HG02798 (cell line): ENCODE data around the gene ADCY5.

Experiments used
- ATAC-seq: cut with Tn5 transposase; IDR thresholded peaks from one replicate; pipeline ENCODE4 v1.9.1; 2021; ENCODE audit warnings: mild to moderate bottlenecking; ENCODE audit not compliant: unreplicated experiment, poor library complexity

Gene ADCY5

DNA sequence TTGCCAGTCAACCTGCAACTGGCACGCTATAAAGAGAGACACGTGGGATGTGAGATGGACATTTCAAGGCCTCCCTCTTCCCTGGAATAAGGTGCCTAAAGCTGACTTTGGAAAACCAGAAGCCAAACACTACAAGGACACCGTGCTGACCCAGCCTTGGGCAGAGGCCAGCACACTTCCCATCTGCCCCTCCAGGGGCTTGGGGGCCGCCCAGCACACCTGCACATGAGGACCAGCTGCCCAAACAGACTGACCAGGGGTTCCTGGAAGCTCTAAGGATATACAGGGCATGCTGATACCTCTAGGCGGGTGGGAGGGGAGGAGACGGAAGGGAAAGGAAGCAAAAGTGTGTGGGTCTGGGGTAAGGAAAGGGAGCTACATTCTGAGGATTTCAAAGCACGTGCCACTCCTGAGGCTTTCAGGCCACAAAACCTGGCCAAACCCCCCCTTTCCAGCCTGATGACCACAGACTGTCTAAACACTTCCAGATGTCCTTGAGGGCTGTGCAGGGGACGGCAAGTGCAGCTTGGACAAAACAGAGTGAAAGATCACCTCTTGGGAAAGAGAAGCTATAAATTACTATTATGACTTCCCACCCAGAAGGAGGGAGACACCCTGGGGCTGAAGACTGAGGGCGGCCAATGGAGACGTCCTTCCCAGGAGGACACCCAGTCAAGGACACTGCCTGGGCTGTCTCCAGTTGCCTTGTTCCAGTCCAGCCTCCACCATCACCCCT lies 57.9 kb downstream of the ADCY5 start:
- no peak for ATAC-seq

DNA sequence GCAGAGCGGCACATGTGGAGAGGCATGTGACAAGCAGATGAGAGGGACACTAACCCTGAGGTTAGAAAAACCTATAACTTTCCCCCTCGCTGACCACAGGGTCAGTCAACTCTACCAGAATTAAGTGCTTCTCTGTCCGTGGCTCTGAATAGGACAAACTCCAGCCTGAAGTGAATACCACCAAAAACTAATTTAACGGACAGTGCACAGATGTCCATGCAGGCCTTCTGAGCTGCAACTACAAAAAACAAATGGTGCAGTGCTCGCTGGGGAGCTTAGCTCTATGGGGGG lies 59.3 kb downstream of the ADCY5 start:
- no peak for ATAC-seq

DNA sequence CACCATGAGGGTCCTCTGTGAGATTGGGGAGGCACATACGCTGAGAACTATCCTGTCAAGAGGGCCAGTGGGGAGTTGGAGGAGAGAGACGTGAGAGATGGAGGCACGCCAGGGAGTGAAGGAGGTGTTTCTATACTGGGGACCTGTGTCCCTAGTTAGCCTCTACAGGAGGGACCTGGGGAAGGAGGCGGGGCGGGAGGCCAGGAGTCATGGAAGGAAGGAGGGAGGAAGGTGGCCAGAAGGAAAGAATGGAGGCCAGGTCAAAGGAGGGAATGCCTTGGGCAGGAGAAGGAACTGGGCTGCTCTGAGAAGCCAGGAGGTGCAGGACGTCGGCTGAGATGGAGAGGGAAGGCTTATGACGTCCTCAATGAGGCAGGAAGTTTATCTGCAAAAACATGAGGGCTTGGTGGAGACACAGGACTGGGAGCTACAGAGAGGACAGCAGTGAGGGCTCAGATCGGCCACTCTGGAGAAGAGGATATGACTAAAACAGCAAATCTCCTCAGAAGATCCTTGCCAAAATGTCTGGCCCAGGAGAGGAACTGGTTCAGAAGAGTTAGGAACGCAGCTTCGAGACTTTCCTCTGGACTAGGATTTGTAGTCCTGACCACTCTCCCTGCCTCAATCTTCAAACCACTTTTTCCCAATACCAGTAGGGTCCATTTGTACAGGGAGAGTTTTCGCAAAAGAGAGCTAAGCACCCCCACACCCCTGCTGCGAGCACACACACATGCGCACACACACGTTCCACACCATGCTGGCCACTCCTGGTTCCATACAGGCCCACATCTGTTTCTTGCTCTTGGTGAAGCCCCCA lies 59.9 kb downstream of the ADCY5 start:
- no peak for ATAC-seq

DNA sequence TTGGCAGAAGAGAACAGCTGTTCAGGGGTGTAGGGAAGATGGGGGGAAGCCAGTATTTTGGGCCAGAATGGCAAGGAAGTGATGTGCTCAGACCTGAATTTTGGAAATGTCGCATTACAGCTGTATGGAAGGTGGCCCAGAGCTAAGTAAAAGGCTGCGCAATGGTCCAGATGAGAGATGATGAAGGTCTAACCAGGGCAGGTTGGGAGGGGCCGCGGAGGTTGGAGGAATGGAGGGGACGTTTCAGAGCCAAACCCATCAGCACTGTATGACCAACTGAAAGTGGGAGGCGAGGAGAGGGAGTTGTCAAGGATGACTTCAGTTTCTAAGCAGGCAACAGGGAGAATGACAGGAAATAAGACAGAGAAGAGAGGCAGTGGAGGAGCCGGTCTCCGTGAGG lies 60.8 kb downstream of the ADCY5 start:
- ATAC-seq = no peak

DNA sequence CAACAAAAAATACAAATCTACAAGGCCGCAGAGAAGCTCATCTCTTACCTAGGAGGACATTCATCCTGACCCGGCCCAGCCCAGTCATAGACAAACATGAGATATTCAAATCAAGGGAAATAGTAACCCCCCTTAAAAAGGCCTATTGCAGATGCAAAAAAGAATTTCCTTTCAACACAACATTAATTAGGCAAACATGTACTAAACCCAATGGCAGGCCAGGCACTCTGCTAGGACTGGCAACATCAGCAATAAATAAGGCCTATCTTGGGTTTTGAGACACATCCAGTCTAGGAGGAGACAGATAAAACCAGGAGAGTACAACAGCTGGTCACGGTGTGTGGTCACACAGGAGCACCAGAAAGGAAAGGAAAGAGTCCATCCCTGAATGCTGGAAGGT lies 61.4 kb downstream of the ADCY5 start:
- ATAC-seq = no peak

DNA sequence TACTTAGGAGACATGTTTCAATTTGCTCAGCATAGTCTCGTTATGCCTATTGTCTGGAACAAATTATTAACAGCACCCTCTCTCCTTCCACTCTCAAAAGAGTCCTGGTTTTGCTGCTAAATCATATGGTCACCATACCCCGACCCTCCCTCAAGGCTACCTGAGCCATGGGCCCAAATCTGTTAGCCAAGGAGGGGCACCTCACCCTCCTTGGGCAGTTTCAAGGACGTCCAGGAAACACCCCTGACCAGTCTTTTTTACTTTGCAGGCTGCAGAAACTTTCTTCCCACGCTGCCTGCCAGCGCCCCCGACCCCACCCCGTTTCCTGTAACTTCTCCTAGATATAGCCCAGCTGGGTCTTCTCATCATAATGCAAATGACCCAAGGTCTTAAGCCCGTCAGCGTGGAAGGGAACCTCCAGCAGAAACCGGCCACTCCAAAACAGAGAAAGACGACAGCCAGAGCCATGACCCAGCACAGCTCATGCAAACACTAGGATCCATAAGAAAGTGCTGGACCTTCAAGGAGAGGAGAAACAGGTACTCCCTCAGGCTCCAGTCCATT lies 62.3 kb downstream of the ADCY5 start:
- no peak for ATAC-seq

DNA sequence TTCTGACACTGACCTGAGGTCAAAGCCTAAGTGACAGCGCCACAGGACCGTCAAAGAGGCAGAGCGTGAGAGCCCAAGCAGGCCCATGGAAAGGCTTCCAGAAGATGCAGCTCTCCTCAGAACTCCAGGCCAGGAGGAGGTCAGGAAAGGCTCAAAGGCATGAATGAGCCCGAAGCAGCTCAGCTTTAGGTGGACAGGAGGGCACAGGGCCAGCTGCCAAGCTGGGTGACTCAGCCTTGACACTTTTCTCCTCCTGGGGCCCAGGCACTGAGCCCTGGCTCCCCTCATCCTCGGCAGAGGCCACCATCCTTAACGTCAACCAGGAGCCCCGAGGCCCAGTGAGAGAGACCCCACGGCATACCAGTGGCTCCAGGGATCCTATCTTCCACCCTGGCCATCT lies 62.9 kb downstream of the ADCY5 start:
- ATAC-seq = no peak

DNA sequence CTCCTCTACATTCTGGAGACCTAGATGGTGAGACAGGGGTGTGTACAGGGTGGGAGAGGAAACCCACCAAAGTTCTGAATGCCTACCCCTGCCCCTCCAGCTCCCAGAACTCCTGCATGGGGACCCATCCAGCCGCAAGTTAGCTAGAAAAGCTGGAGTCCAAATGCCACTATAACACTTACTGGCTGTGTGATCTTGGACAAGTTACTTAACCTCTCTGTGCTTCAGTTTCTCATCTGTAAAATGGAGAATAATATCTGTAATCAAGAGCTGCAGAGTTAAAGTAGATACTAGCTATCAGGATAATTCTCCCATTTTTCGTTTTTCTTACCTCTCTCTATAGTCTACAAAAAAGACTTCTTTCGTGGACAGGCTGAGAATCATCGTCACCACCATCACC lies 63.4 kb downstream of the ADCY5 start:
- no peak for ATAC-seq

DNA sequence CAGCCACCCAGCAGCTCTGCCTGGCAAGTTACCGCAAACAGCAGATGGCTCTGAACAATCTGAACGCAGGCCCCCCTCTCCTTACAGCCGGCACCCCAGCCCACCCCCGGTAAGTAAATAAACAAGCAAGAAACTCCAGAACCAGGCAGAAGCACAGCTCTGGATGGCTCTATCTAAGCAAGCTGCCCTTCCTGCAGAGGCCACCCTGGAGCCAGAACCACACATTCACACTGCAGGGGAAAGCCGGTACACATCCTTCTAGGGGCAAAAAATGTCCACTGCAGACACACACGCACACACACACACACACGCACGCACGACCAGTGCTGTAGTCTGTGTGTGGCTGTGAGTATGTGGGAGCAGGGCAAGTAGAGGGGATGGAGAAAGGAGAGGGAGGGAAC lies 63.9 kb downstream of the ADCY5 start:
- no peak for ATAC-seq

DNA sequence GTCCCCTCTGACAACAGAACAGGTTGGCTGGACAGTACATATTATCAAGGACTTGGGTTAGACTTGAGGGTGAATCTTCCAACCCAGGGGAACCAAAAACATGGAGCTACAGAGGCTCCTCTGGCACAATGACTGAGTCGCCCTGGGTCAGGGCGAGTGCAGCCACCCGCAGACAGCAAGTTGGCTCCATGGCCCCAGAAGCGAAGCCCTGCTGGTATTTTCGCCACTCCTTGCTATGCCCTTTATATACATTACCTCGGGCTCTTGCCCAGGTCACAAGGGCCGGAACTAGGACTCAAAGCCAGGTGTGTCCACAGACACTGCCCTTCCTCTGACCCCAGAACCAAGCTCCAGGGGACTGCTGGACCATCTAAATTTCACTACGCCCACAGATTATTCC lies 64.6 kb downstream of the ADCY5 start:
- ATAC-seq = no peak

DNA sequence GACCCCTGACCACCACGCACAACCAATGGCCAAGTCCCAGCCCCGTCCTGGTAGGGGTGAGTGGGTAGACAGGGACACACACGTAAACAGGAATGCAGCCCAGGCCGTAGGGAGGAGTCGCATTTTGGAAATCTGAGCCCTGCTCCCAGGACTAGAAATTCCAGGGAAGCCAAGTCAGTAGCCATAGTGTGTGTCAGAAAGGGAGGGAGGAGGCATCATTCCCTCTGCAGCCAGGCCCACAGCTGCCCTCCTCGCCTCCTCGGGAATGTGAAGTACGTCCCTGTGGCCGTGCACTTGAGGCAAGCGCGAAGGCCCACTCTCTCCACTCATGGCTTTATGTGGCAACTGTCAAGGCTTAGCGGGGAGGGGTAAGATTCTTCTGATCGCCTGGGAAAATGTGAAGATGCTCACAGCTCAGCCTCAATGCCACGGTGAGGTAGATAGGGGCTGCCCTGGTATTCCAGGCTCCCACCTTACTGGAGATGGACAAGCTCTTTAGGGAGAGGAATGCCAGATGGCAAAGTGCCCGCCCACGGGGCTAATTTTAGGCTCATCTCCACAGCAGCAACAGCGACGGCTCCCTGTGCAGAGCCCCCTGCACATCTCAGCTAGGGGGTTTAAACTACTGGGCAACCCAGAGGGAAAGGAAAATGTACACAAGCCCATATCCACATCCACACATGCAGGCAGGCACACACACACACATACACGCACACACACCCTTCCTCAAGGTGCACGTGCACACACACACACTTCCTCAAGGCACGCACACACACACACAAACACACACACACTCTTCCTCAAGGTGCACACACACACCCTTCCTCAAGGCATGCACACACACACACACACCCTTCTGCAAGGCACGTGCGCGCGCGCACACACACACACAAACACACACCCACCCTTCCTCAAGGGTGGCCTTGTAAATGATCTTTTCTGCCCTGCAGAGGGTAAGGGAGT lies 65.5 kb downstream of the ADCY5 start:
- ATAC-seq = no peak

DNA sequence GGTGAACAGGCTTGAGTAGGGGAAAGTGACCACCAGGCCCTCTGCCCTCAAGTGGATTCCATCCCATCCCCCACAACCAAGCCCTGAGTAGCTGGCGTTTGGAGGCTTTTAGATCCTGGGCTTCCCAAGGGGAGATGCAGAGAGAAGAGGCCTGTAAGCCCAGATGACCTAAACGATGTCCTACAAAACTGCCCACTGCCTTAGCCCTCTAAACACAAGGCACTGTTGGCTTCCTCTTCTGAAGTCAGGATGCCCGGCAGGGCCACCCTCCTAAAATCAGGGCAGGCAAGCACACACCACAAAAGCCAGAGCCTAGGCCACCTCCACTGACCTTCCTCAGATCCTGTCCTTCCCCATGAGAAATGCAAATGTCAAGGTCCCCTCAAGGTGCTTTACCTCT lies 68.6 kb downstream of the ADCY5 start:
- ATAC-seq = no peak

DNA sequence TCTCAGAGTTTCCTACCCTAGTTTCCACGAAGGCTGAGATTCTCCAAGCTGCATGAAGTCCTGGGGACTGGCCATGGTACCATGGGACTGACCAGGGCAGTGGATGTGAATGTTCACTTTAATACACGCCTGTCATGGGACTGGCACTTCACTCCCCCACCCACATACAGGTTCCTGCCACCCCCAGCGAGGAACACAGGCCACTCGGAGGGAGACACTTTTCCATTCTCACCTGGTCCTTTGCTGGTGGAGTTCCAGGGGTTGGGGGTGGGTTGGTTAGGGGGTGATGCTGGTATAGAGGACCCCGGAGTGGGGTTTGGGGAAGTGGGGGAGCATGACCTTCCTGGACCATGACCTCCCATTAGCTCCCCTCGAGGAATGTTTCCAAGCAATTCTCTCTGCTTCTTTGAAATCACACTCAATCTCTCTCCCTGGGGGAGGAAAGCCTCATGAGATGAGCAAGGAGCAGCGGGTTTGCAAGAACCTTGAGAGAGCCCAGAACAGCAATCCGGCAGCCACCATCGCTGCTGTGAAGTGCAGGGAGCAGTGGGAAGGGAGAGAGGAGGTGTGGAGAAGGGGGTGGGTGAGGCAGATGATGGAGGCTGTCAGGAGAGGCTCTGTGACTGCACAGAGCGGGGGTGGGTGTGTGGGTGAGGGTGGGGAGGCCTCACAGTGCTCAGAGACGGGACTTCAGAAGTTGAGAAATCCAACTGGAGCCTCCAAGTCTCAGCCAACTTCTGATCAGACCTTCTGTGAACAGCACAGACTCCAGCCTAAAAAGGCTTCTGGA lies 69.7 kb downstream of the ADCY5 start:
- ATAC-seq = no peak

DNA sequence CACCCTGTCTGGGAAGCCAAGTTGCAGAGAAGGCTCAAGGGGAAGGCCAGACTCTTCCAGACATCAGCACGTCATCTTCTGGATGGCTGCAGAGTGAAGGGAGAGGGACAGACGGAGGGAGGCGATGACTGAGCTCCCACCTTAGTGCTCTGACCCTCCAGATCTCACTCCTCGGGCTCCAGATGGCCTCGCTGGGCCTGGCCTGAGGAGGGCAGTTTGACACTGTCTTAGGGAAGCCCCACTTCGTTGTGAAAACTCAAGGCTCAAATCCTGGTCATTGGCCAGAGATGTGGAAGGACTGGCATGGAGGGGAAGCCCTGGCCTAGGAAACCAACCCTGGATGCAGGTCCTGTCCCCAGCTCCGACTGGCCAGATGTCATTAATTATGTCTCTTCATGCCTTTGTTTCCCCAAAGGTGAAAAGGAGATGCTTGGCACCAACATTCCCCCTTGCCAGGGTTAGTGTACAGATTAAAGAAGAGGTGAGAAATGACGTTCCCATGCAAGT lies 70.4 kb downstream of the ADCY5 start:
- ATAC-seq = no peak

DNA sequence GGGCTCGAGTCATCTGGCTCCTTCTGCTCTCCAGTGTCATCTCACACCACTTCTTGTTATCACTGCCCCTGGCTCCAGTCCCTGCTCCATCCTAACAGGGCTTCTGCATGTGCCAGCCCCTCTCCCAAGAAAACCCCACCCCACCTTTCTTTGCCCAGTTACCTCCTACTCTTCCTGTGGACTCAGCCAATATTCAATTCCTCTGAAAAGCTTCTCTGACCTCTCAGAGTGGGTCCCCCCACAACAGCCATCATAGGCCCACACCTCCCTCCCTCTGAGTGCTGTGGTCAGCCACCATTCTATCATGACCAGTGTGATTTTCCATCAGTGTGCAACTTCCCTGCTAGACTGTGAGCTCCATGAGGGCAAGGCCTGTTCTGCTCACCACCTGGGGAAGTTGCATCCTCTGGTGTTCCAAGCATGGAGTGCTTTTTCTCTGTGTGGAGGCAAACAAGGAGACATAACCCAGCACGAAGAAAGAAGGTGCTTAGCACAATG lies 71.6 kb downstream of the ADCY5 start:
- no peak for ATAC-seq

DNA sequence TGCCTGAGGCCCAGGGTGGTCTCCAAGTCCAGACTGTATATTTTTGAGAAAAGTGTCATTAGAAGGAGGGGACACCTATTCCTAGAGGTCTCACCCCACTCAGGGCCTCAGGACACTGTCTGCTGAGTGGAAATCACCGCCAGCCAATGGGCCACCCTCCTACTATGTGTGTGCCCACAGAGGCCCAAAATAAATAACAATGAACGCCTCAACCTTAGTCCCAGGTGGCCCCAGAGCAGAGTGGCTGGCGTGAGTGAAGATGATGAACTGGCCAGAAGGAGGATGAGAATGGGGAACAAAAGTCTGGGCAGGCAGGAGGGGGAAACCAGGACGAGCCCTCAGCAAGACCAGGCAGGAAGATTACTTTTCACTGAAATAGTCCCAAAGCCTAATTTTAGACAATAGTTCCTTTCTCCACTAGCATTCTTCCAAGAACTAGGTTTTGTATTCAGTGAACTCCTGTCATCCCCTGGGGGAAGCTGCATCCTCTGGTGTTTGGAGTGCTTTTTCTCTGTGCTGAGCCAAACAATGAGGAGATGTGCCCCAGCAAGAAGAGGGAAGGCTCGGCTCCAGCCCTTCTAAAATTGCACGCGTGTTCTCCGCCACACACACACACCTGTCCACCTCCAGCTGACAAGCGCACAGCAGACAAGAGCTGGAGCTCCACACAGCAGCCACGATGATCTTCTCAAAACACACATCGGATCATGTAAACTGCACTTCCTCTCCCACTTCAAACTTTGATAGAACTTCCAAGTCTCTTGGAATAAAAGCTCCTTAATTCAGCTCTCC lies 72.2 kb downstream of the ADCY5 start:
- no peak for ATAC-seq

DNA sequence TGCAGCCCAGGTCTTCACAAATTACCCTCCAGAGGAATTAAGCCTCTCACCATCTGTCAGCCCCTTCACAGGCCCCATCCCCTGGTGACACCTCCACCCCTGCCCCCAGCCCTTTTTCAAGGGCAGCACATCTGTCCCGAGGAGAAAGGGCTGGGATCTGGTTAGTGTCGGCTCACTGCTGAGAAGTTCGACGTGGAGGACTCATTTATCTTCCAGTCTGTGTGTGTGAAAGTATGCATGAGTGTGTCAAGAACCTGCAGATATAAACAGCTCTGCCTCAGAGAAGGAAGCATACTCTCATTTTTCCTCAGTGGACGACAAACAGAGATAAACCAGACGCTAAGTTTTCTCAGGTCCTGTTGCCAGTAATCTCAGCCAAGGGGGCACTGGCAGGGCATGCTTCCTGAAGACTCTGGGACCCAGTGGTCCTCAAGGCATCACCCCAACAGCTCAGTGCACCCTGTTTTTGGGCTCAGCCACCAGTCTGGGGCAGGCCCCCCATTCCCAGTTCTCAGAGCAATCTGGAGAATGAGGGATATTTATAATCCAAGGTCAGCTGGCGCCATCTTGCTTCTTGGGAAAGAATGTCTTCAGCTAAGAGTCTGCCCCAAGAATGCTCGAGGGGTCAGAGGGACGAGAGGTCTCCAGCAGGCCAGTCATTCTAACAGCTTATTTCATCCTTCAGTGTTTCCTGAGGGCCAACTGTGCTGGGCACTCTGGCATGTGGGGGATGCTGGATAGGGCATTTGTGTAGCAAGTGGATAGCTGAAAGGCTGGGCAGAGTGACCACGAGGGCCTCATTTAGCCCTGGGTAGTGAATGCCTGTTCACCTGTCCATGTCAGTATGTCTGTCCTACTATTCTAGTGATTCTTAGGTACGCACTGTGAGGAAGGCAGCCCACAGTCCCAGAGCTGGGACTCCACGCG lies 73.6 kb downstream of the ADCY5 start:
- ATAC-seq = no peak

DNA sequence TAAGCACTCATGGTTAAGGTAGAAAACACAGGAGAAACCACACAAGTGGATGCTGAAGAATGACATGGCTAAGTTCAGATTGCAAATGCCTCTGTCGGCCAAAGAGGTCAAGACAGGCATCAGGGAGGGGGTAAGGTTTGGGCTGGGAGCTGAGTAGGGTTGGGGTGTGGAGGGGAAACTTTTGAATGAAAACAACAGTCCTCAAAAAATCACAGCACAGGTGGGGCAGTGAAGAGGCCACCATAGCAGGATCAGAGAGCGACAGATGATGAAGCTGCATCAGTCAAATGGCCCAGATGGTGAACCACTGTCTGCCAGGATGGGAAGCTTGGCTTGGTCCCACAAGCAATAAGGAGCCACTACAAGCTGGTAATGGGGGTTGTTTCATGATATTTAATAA lies 74.9 kb downstream of the ADCY5 start:
- ATAC-seq = no peak
